DLD1 (cell line): ENCODE measurements around the gene GARRE1.
"Not testable (repeated sequence)": the region's sequence is repeated elsewhere in the genome, so short reads cannot be mapped to it uniquely, and the experiment has no call there.

Experiments used
- in situ Hi-C: cut with HindIII; loops from 2 replicates; pipeline ENCODE4 v1.10.0; 2017; ENCODE audit warnings: low sequenced_read_pairs

The GARRE1 gene

GRCh38 chr19:34259367-34260095, 5.2 kb downstream of the GARRE1 start:
- in situ Hi-C loops, result no loop called here

- in situ Hi-C loops, result no loop called here
These were observed 6.4 kb downstream of the GARRE1 start for GRCh38 chr19:34260771-34261173.

DNA sequence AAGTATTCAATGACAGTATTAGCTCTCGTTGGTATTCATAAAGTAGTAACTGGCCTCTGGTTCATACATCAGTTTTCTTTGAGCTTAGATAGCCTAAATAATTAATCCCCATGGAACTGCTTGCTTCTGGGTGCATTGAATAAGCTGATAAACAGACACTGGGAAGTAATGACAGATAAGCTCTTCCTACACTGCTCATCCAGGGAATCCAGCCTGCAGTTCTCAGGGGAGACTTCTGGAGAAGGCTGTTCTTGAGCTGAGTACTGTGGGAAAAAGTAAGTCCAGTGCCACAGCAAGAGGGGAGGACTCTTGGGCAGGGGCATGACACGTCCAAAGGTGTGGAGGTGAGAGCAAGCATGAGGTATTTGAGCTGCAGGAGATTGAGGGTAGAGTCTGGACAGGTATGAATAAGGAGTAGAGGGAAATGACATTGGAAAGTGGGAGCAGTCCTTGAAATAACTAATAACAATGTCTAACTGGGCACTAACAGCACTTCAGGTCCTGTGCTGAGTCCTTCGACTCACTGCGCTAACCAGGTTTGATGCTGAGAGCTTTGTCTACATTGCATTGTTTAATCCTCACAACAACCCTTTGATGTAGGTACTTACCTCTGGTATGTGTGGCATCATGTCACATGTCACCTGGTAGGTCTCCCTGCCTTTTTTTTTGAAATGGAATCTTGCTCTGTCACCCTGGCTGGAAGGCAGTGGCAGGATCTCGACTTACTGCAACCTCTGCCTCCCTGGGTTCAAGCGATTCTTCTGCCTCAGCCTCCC, 7.2 kb downstream of the GARRE1 start:
- in situ Hi-C loops, result no loop called here

DNA sequence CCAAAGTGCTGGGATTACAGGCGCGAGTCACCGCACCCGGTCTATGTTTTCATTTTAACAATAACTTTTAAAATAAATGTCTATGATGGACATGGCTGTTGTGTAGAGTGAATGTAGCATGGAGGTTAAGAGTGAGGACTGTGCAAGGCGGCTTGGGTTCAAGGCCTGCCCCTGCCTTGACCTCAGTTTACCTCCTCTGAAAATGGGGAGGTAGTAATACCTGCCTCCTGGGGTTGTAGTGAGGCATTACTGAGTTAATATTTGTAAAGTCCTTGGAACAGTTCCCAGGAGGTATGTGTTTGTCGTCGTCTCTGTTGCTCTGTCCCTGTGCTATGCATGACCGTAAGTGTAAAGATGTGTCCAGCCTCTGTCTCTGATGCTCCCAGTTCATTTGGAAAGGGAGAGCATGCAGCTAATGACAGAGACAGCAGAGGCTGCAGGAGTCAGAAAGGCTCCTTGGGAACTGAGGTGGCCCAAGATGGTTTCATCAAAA, 9.4 kb downstream of the GARRE1 start:
- in situ Hi-C loops, result no loop called here

DNA sequence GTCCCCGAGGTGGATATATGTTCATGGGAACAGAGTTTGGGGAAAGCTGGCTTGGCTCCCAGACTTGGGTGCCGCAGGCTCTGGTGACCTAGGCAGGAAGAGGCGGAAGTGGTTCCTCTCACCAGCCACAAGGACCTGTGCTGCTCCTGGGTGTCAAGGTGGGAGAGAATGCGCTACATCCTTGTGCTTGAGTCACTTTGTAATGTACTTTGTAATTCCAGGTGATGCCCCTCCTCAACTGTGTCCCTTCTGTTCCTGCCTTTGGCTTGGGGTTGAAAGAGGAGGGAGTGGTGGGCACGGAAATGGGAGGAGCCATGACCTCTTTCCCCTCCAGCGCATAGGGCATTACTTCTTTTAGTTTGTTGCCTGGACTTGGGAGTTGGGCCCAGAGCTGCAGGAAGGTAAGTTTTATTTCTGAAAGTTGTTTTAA, 10.9 kb downstream of the GARRE1 start:
- in situ Hi-C loops, result no loop called here

GRCh38 chr19:34269081-34269480, 14.7 kb downstream of the GARRE1 start:
- in situ Hi-C loops, result no loop called here

GRCh38 chr19:34269489-34269888, 15.1 kb downstream of the GARRE1 start:
- in situ Hi-C loops, result no loop called here

DNA sequence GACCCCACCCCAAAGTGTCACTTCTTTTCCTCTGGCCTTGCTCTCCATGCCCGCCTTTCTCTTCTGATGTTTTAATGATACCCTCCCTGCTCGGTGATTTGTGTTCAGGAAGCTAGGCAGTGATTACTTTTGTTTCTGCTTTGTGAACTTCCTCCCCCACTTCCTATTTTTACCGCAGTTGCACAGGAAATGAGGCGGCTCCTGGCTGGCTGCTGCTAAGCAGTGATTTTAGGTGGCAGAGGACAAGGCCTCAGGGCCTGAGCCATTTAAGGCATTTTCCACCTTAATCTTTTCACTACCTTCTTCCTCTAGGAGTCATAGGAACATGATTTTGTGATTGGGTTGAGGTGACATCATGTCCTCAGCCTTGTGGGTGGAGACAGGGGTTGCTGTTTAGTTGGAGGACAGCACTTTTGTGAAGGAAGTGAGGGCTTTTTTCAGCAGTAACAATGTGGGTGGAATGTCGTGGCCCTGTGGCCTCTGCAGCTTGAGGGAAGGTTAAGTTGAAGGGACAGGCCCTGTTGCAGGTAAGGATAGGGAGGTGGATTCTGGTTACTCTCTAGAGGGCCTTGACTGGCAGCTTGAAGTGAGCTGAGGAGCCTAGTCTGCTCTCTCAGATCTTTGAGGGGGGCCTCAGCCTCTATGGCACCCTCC, 15.7 kb downstream of the GARRE1 start:
- in situ Hi-C loops, result no loop called here

DNA sequence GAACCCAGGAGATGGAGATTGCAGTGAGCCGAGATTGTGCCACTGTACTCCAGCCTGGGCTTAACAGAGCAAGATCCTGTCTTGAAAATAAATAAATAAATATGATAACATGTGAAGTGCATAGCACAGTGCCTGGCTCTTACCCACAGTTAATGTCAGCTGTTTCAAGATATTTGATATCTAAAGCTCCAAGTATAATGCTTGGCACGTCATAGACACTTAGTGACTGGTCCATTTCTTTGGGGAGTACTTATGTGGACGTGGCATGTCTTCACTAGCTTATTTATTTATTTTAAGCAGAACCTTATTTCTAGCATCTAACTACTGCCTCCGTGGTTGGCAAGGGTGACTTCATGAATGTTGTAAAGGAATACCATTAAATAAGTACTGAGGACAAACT, 18.8 kb downstream of the GARRE1 start:
- in situ Hi-C loops, result no loop called here

GRCh38 chr19:34274284-34274826, 20.0 kb downstream of the GARRE1 start:
- in situ Hi-C loops, result no loop called here

- in situ Hi-C loops, result no loop called here
These were observed 20.7 kb downstream of the GARRE1 start for GRCh38 chr19:34274827-34275625.

GRCh38 chr19:34275705-34276104, 21.4 kb downstream of the GARRE1 start:
- in situ Hi-C loops, result no loop called here

- in situ Hi-C loops, result no loop called here
These were observed 22.3 kb downstream of the GARRE1 start for GRCh38 chr19:34276614-34277013.

DNA sequence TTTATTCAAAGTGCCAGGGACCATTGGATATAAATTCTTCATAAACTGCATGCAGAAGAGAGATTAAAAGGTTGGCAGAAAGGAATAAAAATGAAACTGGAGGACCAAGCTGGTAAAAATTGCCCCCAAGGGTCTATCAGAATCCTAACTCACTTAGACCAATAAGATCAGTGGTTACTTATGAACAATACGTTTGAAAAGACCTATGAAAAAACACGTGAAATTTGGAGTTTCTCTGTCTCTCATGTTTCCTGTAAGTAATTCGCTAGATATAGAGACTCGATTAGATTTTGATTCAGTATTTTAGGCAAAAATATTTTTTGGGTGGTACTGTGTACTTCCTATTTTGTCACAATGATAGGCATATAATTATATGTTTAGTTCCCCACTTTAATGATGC, 22.9 kb downstream of the GARRE1 start:
- in situ Hi-C loops, result no loop called here

DNA sequence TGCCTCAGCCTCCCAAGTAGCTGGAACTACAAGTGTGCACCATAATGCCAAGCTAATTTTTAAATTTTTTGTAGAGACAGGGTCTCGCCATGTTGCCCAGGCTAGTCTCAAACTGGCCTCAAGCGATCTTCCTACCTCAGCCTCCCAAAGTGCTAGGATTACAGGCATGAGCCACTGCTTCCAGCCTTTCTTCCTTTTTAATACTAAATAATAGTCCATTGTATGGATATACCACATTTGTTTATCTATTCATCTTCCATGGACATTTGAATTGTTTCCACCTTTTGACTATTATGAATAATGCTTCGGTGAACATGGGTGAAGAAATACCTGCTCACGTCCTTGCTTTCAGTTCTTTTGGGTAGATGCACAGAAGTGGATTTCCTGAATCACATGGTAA, 24.4 kb downstream of the GARRE1 start:
- in situ Hi-C loops, result no loop called here

- in situ Hi-C loops, result not testable (repeated sequence)
These were observed 27.1 kb downstream of the GARRE1 start for GRCh38 chr19:34281444-34281843.

DNA sequence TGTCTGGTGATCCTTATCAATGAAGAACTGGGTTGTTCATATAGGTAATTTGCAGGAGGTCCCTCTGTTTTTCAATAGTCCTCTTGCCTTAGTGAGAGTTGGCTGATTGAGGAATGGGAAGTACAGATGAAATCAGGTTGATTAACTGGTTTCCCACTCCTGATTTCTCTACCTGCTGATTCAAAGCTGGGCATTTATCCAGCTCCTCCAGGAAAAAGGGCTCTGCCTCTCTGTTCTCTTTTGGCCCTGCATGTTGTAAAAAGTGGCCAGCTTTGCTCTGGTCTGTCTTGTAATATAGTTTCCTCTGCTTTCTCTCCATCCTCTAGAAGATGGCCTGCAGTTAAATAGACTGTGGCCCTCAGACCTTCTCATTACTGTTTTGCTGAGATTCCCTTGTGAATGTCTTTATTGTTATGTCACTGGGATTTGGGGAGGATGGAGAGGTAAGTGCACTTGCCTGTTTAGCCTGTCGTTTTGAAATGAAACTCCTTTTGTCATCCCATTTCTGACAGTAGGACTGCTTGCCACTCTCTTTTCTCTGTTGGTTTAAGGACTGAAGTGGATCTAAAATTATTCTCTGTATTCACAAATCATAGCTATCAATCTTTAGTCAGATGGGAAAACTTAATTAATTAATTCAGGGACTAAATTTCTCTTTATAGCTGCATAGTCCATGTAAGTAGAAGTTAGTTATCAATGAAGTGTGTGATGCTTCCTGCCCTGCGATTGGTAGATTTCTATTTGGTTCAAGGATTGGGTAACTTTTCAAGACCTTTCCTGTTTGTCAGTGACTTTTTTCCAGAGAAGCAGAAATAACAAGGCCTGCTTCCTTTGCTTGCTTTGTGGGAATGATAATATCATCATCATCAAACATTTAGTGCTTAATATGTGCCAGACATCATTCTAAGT, 28.5 kb downstream of the GARRE1 start:
- in situ Hi-C loops, result no loop called here

DNA sequence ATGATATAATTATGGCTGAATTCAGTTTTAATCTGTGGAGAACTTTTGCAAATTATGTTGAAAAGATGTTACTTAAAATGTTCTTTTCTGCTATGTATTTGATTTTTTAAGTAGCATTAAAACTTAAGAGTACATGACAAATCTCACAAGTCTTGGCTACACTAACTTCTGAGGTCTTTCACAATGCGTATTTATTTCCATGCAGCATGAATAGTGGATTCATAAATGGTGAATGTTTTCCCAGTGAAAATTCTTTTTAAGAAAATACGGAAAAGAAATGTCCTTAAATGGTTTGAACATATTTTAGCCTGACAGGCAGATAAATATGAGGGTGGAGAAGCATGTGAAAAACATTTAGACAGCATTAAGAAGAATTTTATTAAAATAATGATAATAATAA, 30.2 kb downstream of the GARRE1 start:
- in situ Hi-C loops, result no loop called here

DNA sequence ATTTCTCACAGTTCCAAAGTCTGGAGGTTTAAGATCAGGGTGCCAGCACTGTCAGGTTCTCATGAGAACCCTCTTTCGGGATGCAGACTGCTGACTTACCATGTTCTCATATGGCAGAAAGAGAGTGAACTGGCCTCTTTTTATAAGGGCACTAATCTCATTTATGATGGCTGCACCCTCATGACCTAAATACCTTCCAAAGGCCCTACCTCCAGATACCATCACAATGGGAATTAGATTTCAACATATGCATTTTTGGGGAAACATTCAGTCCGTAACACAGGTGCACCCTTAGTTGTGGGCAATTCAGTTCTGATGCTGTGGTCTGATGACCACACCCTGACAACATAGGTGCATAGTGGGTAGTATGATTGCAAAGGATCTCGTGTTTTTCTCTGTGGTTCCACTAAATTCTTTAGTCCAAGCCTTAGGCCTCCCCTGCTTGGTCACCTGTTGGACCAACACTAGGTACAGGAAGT, 33.3 kb downstream of the GARRE1 start:
- in situ Hi-C loops, result no loop called here
